ENCODE results near the gene TIMM44.
"Not testable (repeated sequence)": the region's sequence is repeated elsewhere in the genome, so short reads cannot be mapped to it uniquely, and the experiment has no call there.

The TIMM44 gene

GRCh38 chr19:7894612-7895309 is 48.7 kb downstream of the TIMM44 start:
- no peak for DNase-seq

GRCh38 chr19:7893362-7894101 is 49.9 kb downstream of the TIMM44 start:
- not testable (repeated sequence) for DNase-seq

- DNase-seq: no peak
These were observed 54.6 kb downstream of the TIMM44 start for GRCh38 chr19:7888826-7889217.

GRCh38 chr19:7888145-7888825 is 55.2 kb downstream of the TIMM44 start, which contains the start of gene LRRC8E:
Gene LRRC8E, plus strand, starts transcription at chr19:7888510. Its CDS starts 7,094 bp downstream, at chr19:7895604.
- DNase-seq: peak; percentile 35

GRCh38 chr19:7887408-7888144 is 55.9 kb downstream of the TIMM44 start:
- no peak for DNase-seq

GRCh38 chr19:7885818-7886217 is 57.6 kb downstream of the TIMM44 start:
- no peak for DNase-seq

GRCh38 chr19:7883796-7884570 is 59.5 kb downstream of the TIMM44 start:
- DNase-seq: no peak

- no peak for DNase-seq
These were observed 60.4 kb downstream of the TIMM44 start for GRCh38 chr19:7883105-7883504.

- no peak for DNase-seq
These were observed 61.6 kb downstream of the TIMM44 start for GRCh38 chr19:7881910-7882309.

- DNase-seq: no peak
These were observed 63.6 kb downstream of the TIMM44 start for GRCh38 chr19:7879836-7880235.

- DNase-seq: no peak
These were observed 64.2 kb downstream of the TIMM44 start for GRCh38 chr19:7879111-7879807.

GRCh38 chr19:7877249-7877836 is 66.1 kb downstream of the TIMM44 start:
- DNase-seq: no peak

Measured in activated CD4-positive, alpha-beta T cell treated with anti-CD3 and anti-CD28 coated beads, Interleukin-2, Interleukin-6, amounts not matched to agents 100 ng/mL and 50 ng/mL, durations not matched to agents 16 hours and 8 hours (primary cell).